Skeletal muscle satellite cell (primary cell): Measurements from ENCODE around the gene KPTN.

ENCODE experiments used
- H3K27me3 ChIP-seq: 2 replicates; pipeline ENCODE4 v1.7.0; 2013; ENCODE audit warnings: low read length; ENCODE audit not compliant: control insufficient read depth, insufficient read depth
- H3K36me3 ChIP-seq: 2 replicates; pipeline ENCODE4 v1.7.0; 2013; ENCODE audit warnings: mild to moderate bottlenecking, control low read depth, low read length; ENCODE audit not compliant: insufficient read depth
- H3K4me1 ChIP-seq: 2 replicates; pipeline ENCODE4 v1.7.0; 2013; ENCODE audit warnings: low read length; ENCODE audit not compliant: control insufficient read depth, insufficient read depth
- H3K4me2 ChIP-seq: 2 replicates; pipeline ENCODE4 v1.7.0; 2013; ENCODE audit warnings: mild to moderate bottlenecking, low read length
- H3K4me3 ChIP-seq: 2 replicates; pipeline ENCODE4 v1.7.0; 2013; ENCODE audit warnings: low read length
- H3K9ac ChIP-seq: 2 replicates; pipeline ENCODE4 v1.7.0; 2013; ENCODE audit warnings: mild to moderate bottlenecking, low read depth, low read length, moderate library complexity
- H3K9me3 ChIP-seq: replicated peaks from 2 replicates; pipeline ENCODE4 v1.7.0; 2013; ENCODE audit warnings: mild to moderate bottlenecking, control low read depth, low read length

Gene KPTN

GRCh38 chr19:47459477-47459876, 24.5 kb downstream of the KPTN start:
- H3K4me1 ChIP-seq: no peaks in the 10 kb centered on the region
- peaks cover 21% of the 10 kb centered on the region for H3K9me3 ChIP-seq
- H3K9ac ChIP-seq: no peak overlapping the region
- H3K4me2 ChIP-seq: no peak overlapping the region
- H3K27me3 ChIP-seq: peaks cover 73% of the 10 kb centered on the region
- no peaks in the 10 kb centered on the region for H3K36me3 ChIP-seq
- no peak overlapping the region for H3K4me3 ChIP-seq

DNA sequence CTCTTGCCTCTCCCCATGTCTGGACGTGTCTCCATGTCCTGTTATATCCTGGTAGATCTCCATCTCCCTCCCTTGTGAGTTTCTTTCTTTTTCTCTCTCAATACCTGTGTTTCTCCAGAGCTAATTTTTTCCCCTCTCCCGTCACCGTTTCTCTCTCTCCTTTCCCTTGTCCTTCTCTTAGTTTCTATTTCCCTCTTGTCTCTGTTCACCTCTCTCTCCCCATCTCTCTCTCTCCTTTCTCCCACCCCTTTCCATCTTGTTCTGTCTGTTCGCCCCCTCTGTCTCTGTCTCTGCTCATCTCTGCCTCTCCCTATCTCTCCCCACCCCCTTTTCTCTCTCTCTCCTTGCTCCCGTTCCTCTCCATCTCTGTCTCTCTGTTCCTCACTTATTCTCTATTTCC, 25.3 kb downstream of the KPTN start:
- H3K9ac ChIP-seq: no peak overlapping the region
- H3K27me3 ChIP-seq: peaks cover 69% of the 10 kb centered on the region
- H3K36me3 ChIP-seq: no peaks in the 10 kb centered on the region

GRCh38 chr19:47456721-47457474, 27.1 kb downstream of the KPTN start:
- H3K4me2 ChIP-seq: peak overlapping the region; percentile 37
- no peak overlapping the region for H3K9ac ChIP-seq
- H3K27me3 ChIP-seq: peaks cover 74% of the 10 kb centered on the region
- no peaks in the 10 kb centered on the region for H3K4me1 ChIP-seq
- peaks cover 21% of the 10 kb centered on the region for H3K9me3 ChIP-seq
- no peak overlapping the region for H3K4me3 ChIP-seq
- no peaks in the 10 kb centered on the region for H3K36me3 ChIP-seq

More for the DNA sequence above, 25.3 kb downstream of the KPTN start:
- H3K4me1 ChIP-seq: no peaks in the 10 kb centered on the region
- H3K4me3 ChIP-seq: no peak overlapping the region
- no peak overlapping the region for H3K4me2 ChIP-seq
- peaks cover 21% of the 10 kb centered on the region for H3K9me3 ChIP-seq

- Histone ChIP-seq H3K27me3 (peaks cover 73% of the 10 kb centered on the region), H3K9ac (no peak overlapping the region), H3K4me1 (peaks cover 9% of the 10 kb centered on the region), H3K4me3 (no peak overlapping the region), H3K4me2 (no peak overlapping the region), H3K9me3 (peaks cover 5% of the 10 kb centered on the region), H3K36me3 (no peaks in the 10 kb centered on the region)
These were observed 33.5 kb downstream of the KPTN start for GRCh38 chr19:47450478-47450877.

DNA sequence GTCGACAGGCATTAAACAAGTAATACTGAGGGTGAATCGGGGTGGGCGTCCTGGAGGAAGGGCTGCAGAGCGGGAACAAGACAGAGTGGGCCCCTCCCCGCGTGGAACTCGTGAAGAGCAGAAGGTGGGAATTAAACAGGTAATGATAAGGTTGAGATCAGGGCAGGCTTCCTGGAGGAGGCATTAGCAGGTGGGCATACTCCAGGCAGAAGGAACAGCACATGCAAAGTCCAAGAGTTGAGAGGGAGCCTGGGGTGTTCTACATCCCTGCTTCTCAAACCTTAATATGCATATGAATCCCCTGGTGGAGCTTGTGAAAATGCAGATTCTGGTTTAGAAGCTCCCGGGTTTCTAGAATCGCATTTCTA, 35.7 kb downstream of the KPTN start:
- Histone ChIP-seq H3K9me3 (no peaks in the 10 kb centered on the region), H3K4me3 (no peak overlapping the region), H3K36me3 (no peaks in the 10 kb centered on the region), H3K9ac (no peak overlapping the region), H3K4me1 (peaks cover 9% of the 10 kb centered on the region), H3K27me3 (peaks cover 79% of the 10 kb centered on the region), H3K4me2 (no peak overlapping the region)

- no peak overlapping the region for H3K4me3 ChIP-seq
- H3K4me1 ChIP-seq: peaks cover 9% of the 10 kb centered on the region
- peak overlapping the region; percentile 59 for H3K4me2 ChIP-seq
- no peak overlapping the region for H3K9ac ChIP-seq
- peaks cover 79% of the 10 kb centered on the region for H3K27me3 ChIP-seq
- no peaks in the 10 kb centered on the region for H3K9me3 ChIP-seq
- H3K36me3 ChIP-seq: no peaks in the 10 kb centered on the region
These were observed 36.3 kb downstream of the KPTN start for GRCh38 chr19:47447470-47448359.

- no peak overlapping the region for H3K4me3 ChIP-seq
- H3K4me1 ChIP-seq: peaks cover 9% of the 10 kb centered on the region
- H3K27me3 ChIP-seq: peaks cover 83% of the 10 kb centered on the region
- no peak overlapping the region for H3K9ac ChIP-seq
- no peaks in the 10 kb centered on the region for H3K36me3 ChIP-seq
- no peaks in the 10 kb centered on the region for H3K9me3 ChIP-seq
- peak overlapping the region; percentile 15 for H3K4me2 ChIP-seq
These were observed 37.2 kb downstream of the KPTN start for GRCh38 chr19:47446534-47447469.

DNA sequence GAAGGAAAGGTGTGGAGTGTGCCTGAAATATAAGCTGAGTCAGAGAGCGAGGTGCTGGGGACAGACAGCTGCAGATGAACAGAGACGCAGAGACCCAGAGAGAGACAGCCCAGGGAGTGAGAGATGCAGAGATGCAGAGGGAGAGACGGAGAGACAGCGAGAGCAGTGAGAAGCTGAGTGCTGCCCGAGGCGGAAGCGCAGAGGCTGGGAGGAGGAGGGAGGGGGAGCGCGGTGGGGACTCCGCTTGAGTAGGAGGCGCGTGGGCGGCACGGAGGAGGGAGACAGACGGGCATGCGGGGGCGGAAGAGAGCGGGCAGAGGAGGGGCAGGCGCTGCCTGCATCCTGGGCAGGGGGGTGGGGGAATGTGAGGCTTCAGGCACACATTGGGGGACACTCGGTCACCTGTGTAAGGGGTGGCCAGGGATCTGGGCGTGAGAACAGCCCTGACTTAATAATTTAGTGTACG, 38.0 kb downstream of the KPTN start:
- Histone ChIP-seq H3K36me3 (no peaks in the 10 kb centered on the region), H3K9me3 (no peaks in the 10 kb centered on the region), H3K4me1 (peaks cover 9% of the 10 kb centered on the region), H3K9ac (no peak overlapping the region), H3K4me2 (peak overlapping the region; percentile 38), H3K4me3 (no peak overlapping the region), H3K27me3 (peaks cover 81% of the 10 kb centered on the region)

DNA sequence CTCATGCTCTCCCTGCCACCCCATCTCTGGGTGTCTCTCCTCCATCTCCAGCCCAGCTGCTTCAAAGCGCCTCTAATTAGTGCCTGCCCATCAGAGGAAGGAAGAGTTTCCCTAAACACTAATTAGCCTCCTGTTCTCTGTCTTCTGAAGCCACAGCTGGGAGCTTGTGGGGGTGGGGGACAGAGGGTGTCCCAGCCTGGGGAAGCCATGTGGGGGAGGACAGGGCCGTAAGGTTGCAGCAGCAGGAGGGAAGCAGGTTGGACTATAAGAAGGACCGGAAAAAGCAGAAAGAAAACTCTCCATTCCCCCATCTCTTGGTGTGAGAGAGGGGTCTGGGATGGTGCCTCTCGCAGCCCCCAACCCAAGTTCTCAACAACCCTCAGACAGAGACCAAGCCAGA, 38.5 kb downstream of the KPTN start:
- no peak overlapping the region for H3K4me3 ChIP-seq

DNA sequence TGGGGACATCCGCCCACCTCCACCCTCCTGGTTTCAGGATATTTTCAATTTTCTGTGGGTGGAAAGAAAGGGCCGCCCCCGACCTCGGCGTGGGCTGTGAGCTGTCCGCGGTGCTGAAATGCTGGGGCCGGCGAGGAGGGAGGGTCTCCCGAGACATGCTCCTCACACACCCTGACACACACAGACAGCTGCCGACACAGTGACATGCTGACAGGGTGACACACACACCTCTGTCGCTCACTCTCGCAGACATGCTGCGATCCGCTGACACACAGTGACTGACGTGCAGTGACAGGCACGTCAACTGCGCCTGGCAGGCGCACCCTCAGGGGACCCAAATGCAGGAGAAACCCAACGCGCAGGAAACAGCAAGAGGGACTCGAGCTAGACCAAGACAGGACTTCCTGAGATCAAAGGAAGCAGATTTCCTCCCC, 39.6 kb downstream of the KPTN start:
- no peak overlapping the region for H3K4me2 ChIP-seq
- H3K9me3 ChIP-seq: no peaks in the 10 kb centered on the region
- peaks cover 77% of the 10 kb centered on the region for H3K27me3 ChIP-seq
- H3K4me3 ChIP-seq: no peak overlapping the region
- no peak overlapping the region for H3K9ac ChIP-seq
- peaks cover 9% of the 10 kb centered on the region for H3K4me1 ChIP-seq
- no peaks in the 10 kb centered on the region for H3K36me3 ChIP-seq

More for the DNA sequence above, 38.5 kb downstream of the KPTN start:
- peaks cover 9% of the 10 kb centered on the region for H3K4me1 ChIP-seq
- H3K27me3 ChIP-seq: peaks cover 84% of the 10 kb centered on the region
- H3K9ac ChIP-seq: no peak overlapping the region
- H3K4me2 ChIP-seq: peak overlapping the region; percentile 38
- H3K9me3 ChIP-seq: no peaks in the 10 kb centered on the region
- no peaks in the 10 kb centered on the region for H3K36me3 ChIP-seq

- H3K4me3 ChIP-seq: no peak overlapping the region
- no peaks in the 10 kb centered on the region for H3K36me3 ChIP-seq
- H3K9ac ChIP-seq: no peak overlapping the region
- peaks cover 9% of the 10 kb centered on the region for H3K4me1 ChIP-seq
- no peak overlapping the region for H3K4me2 ChIP-seq
- H3K27me3 ChIP-seq: peaks cover 66% of the 10 kb centered on the region
- H3K9me3 ChIP-seq: no peaks in the 10 kb centered on the region
These were observed 40.7 kb downstream of the KPTN start for GRCh38 chr19:47443331-47443730.
